ENCODE results near the gene RASGRP1. TPM values are rescaled to one million over a fixed set of nuclear protein-coding genes. Genes with fewer than 3 reads are reported as not detected.

The RASGRP1 gene
- total RNA-seq, 2 experiments from 2014 or later, result 105 to 106 TPM

GRCh38 chr15:38554354-38554753 is 10.3 kb downstream of the RASGRP1 start:
- peak overlapping the region; percentile 54 for H3K4me3 Mint-ChIP-seq
- DNase-seq, result peak; percentile 67
- no peak for TF ChIP-seq CTCF (IDR thresholded peaks at IDR 0.05)
- CTCF ChIA-PET, result interaction anchor here (0.7 to 7.8 kb wide), 10 partner anchors 9 to 136 kb away, joined by 3 to 73 read pairs (median 4); partner anchors contain the start of gene RASGRP1
- no peaks in the 10 kb centered on the region for H3K9me3 Mint-ChIP-seq
- H3K36me3 Mint-ChIP-seq (ENCODE audit: low read depth), result peaks cover 71% of the 10 kb centered on the region
- peaks cover 88% of the 10 kb centered on the region for H3K4me1 Mint-ChIP-seq (ENCODE audit: low read depth)
- no peaks in the 10 kb centered on the region for H3K27me3 Mint-ChIP-seq
- peak overlapping the region; percentile 96 for H3K27ac Mint-ChIP-seq
- intact Hi-C loops (cut with micrococcal nuclease), result no loop called here
- POLR2A ChIA-PET, result interaction anchor here (0.8 to 4.9 kb wide), 9 partner anchors 9 to 135 kb away, joined by 3 to 20 read pairs (median 3); partner anchors contain the start of gene RASGRP1
- peak; percentile 73 for ATAC-seq

GRCh38 chr15:38553071-38553470 is 11.5 kb downstream of the RASGRP1 start:
- H3K4me3 Mint-ChIP-seq, result peak overlapping the region; percentile 9
- ATAC-seq, result no peak
- H3K27me3 Mint-ChIP-seq, result no peaks in the 10 kb centered on the region
- H3K36me3 Mint-ChIP-seq (ENCODE audit: low read depth), result peaks cover 71% of the 10 kb centered on the region
- no peaks in the 10 kb centered on the region for H3K9me3 Mint-ChIP-seq
- no peak for DNase-seq
- intact Hi-C loops (cut with micrococcal nuclease), result no loop called here
- no peak for TF ChIP-seq CTCF (IDR thresholded peaks at IDR 0.05)
- peak overlapping the region; percentile 96 for H3K27ac Mint-ChIP-seq
- POLR2A ChIA-PET, result interaction anchor here (0.9 to 4.9 kb wide), 5 partner anchors 11 to 132 kb away, joined by 3 to 17 read pairs (median 12); partner anchors contain the start of gene RASGRP1
- CTCF ChIA-PET, result interaction anchor here (0.8 to 7.8 kb wide), 7 partner anchors 9 to 146 kb away, joined by 3 to 73 read pairs (median 9); partner anchors contain the start of gene RASGRP1
- peaks cover 89% of the 10 kb centered on the region for H3K4me1 Mint-ChIP-seq (ENCODE audit: low read depth)

DNA sequence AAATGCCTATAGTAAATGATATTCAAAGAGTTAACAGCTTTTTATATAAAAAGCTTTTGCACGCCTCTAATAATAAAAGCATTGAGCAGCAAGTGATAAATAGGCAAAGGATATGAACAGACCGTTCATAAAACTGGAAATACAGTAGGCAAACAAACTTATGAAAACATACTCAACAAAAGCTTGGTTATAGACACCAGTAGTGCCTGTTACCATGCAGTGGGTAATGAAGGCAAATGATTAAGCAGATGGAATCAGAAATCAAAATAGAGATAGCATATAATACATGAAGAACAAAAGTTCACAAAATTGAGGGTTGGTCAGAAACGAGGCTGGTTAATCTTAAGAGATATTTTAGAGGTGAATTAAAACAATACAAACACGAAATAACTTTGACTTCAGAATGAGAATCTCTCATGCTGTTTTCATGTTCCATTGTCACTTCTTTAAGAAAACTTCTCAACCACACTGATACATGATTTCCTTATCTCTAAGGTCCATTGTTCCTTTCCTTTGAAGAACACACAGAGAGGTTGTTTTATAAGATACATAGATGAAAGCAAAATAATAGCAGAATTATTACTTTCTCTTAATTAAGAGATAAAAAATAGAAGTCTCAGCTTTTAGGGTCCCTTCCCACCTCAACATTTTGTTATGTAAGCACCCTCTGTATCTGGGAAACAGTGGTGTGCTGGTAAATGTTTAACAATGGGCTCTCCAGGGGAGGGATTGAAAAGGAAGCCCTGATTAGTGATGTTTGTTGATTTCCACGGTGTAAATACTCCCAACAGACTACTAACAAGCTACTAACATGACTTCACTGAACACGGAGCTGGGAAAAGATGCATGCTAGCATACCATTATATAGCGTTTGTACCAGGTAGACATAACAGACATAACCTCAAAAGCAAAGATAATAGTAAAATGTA is 12.6 kb downstream of the RASGRP1 start:
- Mint-ChIP-seq H3K27ac (peak overlapping the region; percentile 81), H3K27me3 (no peaks in the 10 kb centered on the region), H3K9me3 (no peaks in the 10 kb centered on the region), H3K4me3 (peak overlapping the region; percentile 52), H3K4me1 (ENCODE audit: low read depth) (peaks cover 89% of the 10 kb centered on the region), H3K36me3 (ENCODE audit: low read depth) (peaks cover 72% of the 10 kb centered on the region)
- ChIA-PET CTCF (interaction anchor here (0.7 to 7.8 kb wide), 15 partner anchors 12 to 147 kb away, joined by 3 to 73 read pairs (median 4); partner anchors contain the start of gene RASGRP1), POLR2A (interaction anchor here (1.0 to 2.9 kb wide), 7 partner anchors 8 to 132 kb away, joined by 3 to 17 read pairs (median 5); partner anchors contain the start of gene RASGRP1)
- TF ChIP-seq CTCF (IDR thresholded peaks at IDR 0.05), result no peak
- intact Hi-C loops (cut with micrococcal nuclease), result no loop called here
- ATAC-seq (no peak), DNase-seq (no peak)

GRCh38 chr15:38549222-38549621 is 15.4 kb downstream of the RASGRP1 start:
- Mint-ChIP-seq H3K4me3 (no peak overlapping the region), H3K4me1 (ENCODE audit: low read depth) (peaks cover 87% of the 10 kb centered on the region), H3K27me3 (no peaks in the 10 kb centered on the region), H3K36me3 (ENCODE audit: low read depth) (peaks cover 79% of the 10 kb centered on the region), H3K9me3 (peaks cover 2% of the 10 kb centered on the region), H3K27ac (peak overlapping the region; percentile 28)
- ChIA-PET CTCF (interaction anchor here (1.4 to 2.5 kb wide), 2 partner anchors 15 to 142 kb away, joined by 5 to 10 read pairs; partner anchors contain the start of gene RASGRP1), POLR2A (interaction anchor here (0.5 to 1.4 kb wide), 4 partner anchors 15 to 135 kb away, joined by 3 to 6 read pairs (median 4); no protein-coding TSS in a partner anchor)
- ATAC-seq (no peak), DNase-seq (no peak)
- no peak for TF ChIP-seq CTCF (IDR thresholded peaks at IDR 0.05)
- intact Hi-C loops (cut with micrococcal nuclease), result no loop called here
